COR-L47 (cell line): ENCODE data around the gene CDH23.

ENCODE experiments used
- DNase-seq: peaks from one replicate; lab custom pipeline; 2025; lab: John Stamatoyannopoulos, UW

CDH23 gene

GRCh38 chr10:71565284-71566000, 168.7 kb downstream of the CDH23 start:
- no peak for DNase-seq

- DNase-seq, result no peak
Observed at GRCh38 chr10:71567006-71567405, 170.3 kb downstream of the CDH23 start.

- DNase-seq, result no peak
Observed at GRCh38 chr10:71568896-71569492, 172.3 kb downstream of the CDH23 start.

GRCh38 chr10:71569775-71570588, 173.3 kb downstream of the CDH23 start:
- no peak for DNase-seq

DNA sequence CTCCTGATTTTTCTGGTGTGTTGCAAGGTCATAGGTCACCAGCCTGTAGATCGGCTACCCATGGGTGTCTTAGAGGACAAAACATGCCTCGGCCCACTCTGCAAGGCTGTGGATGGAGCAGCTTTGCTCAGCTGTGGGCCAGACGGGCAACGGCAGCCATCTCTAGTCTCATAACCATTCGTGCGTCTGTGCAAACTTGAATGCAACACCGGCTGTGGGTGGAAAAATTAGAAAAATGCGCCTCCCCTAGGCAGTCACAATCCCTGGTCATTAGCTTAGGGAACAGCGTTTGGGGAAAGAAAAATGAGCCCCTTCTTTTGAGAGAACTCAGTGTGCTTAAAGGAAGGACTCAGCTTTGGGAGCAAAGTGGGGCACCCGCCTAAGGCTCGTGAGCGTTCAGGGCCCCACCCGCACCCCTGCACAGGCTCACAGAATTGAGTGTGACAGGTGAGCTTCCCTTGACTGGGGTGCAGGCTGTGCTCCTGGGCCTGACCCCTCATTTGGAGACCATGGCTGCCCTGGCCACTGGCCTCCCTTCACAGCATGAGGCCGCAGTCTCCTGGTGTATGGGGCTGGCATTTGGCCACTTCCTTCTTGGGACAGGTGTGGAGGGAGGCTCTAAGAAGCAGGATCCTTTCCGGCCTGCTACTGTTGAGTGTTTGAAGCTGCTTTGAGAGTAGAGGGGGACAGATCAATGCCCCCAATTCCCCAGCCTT, 174.9 kb downstream of the CDH23 start:
- no peak for DNase-seq

DNA sequence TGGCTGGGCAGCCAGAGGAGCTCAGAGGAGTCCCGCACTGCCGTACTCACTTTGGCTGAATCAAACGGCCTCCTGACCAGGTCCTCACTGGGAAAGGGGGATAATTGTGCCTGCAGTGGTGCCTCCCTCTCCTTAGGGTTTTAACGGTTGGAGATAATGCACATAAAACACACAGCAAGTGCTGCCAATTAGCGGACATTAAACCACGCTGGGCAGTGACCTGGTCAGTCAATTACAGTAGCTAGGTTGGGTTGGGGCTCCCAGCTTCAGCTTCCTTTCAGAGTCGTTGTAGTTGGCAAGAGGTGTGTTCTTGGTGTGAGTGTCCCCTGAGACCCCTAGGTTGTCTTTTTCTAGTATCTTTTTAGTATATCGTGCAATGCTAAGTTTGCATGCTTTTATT, 176.2 kb downstream of the CDH23 start:
- no peak for DNase-seq

DNA sequence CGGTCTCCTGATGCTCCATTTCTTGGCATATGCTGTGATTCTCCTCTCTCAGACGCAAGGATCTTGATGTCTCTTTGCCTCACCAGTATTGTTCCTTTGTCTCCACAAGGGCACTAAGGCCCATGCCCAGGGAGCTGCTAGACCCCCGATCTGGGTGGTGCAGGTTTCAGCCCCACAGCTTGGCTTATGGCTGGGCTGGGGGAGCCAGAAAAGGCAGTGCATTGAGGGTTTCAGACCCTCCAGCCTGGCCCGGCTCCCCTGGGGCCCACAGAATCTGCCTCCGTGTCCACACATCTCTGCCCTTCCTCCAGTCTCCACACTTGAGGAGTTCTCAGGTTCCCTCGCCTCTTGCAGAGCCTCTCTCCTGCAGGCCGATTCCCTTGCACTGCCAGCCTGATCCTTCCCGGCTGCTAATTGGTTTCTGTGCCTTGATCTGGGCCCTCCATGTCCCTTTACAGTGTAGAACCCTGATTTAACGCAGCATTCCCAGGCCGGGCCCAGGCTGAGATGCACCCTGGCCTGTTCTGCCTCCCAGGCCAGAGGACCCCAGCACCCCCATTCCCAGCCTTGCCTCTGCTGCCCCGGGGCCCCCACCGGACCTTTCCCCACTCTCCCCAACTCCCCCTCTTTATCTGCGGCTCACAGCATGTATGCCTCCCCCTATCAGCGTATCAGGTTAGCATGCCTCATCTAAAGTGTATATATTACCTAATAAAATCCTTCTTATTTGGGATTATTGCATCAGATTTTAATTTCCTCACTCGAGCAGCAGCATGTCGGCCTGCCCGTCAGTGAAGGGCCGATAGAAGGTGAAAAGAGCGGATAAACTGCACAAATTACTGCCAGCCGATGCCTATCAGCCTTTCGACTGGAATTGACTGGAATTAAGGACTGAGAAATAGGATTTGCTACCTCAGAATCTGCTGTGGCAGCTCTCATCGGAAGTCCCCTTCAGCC, 177.1 kb downstream of the CDH23 start:
- no peak for DNase-seq

GRCh38 chr10:71575451-71575850, 178.7 kb downstream of the CDH23 start:
- DNase-seq, result no peak

DNA sequence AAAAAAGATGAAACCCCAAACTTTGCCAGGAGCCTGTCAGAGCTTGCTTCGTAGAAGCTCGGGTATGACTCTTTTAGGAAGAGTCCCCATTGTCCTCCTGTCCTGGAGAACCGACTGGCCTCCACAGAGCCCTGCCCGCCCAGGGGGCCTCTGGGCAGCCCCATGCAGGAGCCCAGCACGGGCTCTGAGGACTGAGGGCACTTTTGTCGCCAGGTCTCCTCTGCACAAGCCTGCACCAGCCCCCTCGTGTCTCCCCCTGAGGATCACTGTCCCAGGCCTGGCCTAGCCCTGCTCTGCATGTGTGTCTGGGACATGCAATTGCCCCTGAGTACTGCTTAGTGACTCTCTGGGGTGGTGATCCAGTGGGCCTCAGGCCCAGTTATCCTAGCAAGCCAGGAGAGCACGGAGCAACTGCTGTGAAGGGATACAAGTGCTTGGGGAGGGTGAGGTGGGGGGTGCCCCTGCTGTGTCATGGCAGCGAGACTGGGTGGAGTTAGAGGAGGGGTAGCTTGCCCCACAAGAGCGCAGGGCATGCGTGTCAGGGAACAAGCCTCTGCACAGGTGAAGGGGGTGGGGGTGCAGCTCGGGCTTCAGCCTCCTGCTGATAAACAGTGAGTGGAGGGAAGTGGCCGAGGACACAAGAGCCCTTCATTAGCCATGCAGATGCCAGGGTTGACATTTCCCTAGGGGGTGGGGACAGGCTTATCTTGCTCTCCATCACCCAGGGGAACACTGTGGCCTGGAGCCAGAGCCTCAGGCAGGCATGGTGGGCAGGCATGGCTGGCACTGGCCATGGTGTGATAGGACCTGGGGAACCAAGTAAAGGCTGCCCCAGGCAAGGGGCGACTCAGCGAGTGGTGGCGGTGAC, 179.4 kb downstream of the CDH23 start:
- no peak for DNase-seq

GRCh38 chr10:71576842-71577241, 180.1 kb downstream of the CDH23 start:
- DNase-seq, result no peak

GRCh38 chr10:71577345-71577744, 180.6 kb downstream of the CDH23 start:
- no peak for DNase-seq

DNA sequence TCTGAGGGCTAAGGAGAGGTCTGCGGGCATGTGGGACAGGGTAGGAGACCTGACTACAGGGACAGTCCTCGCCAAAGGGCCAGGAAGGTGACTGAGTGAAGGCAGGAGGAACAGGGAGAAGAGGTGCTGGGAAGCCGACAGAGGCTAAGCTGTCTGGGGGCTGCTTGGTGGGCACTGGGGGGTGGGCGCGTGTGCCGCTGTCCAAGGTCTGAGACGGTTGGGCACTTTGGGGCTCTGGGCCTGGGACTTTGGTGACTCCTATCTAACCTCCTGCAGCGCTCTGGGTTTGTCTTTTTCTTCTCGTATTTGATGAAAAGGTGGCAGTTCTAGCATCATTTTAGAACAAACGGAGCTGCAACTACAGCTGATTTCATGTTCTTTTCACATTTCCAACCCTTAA, 181.3 kb downstream of the CDH23 start:
- no peak for DNase-seq

DNA sequence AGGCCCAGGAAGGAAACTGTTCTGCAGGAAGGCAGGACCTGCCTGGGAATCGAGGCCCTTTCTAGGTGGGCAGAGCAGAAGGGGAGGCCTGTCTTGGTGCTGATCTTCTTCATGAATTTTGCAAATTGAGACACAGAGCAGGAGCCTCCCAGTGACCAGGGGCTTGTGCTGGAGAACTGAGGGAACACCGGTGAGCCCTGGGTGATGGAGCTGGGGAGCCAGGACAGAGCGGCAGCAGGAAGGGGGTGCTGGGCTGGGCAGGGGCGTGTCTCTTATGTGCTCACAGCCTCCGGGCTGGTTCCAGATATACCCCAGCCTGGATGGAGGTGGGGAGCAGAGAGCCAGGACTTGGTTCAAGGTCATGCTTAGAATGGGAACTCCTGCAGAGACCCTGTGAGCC, 182.9 kb downstream of the CDH23 start:
- DNase-seq, result no peak

DNA sequence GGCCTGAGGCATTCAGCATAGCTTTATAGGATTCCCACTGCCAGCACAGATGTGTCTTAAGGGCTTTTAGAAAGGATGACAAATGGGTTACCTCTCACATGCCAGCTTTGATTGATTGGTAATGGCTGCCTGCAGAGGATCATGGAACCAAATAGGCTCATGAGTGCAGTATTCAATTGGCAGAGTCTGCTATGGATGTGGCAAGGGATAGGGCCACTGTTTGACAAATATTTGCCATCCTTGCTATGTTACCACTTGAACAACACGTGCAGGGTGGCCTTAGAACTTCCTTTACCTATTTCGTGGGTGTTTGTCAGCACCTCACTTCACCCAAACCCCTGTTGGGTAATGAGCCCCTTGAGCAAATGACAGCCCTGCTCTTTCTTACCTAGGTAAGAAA, 183.7 kb downstream of the CDH23 start:
- no peak for DNase-seq

GRCh38 chr10:71580926-71581325, 184.2 kb downstream of the CDH23 start:
- no peak for DNase-seq

GRCh38 chr10:71581376-71581775, 184.7 kb downstream of the CDH23 start:
- DNase-seq, result no peak

DNA sequence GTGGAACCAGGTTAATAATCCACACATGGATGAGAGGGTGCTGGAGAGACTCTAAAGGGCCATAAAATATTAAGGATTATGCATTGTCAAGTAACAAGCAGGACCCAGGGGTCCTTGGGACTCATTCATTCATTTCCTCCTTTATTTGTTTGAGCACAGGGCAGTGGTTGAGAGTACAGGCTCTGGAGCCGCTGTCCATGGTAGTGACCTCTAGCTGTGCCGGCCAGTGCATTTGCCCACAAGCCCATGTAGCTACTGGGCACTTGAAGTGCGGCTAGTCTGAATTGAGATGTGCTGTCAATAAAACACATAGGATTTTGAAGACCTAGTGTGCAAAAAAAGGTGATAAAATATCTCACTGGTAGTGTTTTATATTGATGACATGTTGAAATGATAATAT, 185.3 kb downstream of the CDH23 start:
- DNase-seq, result no peak

DNA sequence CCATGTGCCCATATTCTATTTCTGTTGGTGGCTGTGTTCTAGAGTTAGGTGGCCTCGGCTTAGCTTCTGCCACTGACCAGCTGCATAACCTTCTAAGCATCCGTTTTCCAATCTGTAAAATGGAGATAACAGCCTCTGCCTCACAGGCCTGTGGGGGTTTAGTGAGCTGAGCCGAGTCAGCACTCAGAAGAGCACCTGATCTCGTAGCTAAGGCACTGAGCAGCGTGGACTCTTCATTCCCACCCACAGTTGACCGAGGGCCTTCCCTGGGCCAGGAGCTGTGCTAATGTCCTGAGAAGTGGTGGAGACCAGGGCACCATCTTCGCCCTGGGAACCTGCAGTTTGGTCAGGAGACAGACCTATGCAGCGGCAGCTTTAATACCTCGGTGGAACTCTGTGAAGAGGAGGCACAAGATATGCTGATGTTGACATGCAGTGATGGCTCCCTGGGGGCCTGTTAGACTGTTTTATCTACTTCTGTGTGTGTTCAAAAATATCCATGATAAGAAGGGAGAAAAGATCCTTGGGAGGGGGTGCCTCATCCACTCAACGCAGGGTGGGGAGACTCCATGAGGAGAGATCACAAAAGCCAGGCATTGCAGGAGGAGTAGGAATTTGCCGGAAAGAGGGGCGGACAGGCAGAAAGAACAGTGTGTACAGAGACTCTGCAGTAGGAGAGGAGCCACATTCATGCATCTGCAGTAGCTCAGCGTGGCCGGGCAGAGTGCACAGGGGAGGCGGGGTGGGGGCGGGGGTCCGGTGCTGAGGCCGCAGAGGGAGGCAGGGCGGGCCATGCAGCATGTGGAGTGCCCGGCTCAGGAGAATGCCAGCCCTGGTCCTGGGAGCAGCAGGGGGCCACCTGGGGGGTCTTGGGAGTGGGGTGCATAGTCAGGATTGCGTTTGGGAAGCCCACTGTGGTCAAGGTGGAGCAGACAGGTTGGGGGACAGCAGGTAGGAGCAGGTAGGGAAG, 186.1 kb downstream of the CDH23 start:
- no peak for DNase-seq

DNA sequence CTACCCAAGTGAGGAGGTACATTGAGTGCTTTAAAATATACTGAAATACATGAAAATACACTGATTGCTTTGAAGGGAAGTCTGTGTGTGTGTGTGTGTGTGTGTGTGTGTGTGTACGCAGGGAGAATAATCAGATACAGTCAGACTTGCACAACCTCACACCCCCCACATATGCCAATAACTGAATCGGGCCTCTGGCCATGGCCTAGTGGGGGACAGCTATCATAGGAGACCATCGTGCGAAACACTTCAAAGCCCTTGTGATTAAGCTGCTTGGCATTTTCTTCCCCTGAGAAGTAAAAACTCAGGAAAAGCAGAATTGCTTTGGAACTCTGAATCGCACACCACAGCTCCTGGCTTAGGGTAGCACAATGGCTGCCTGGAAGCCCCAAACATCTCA, 187.7 kb downstream of the CDH23 start:
- DNase-seq, result no peak
